Calu3 (cell line): Measurements from ENCODE around the gene TFB1M. TPM values are rescaled to one million over a fixed set of nuclear protein-coding genes. Genes with fewer than 3 reads are reported as not detected.

Experiments used
- BruUV-seq: library from RNA; stranded (reverse); fragments of 400-500 nt; replicated peaks from 2 replicates; lab custom pipeline; 2021; lab: Mats Ljungman, UMichigan
- CTCF ChIA-PET: fragments of 300-600 bp; sonication (Branson Sonifier 250); formaldehyde crosslinking; loops from one replicate; lab custom pipeline; 2022; ENCODE audit warnings: antibody characterized with exemption; lab: Charles Lee
- DNase-seq: peaks from one replicate; pipeline ENCODE4 v3.0.0; 2022
- H3K27ac Mint-ChIP-seq: one replicate; pipeline ENCODE4 v1.8.0; 2022; ENCODE audit warnings: mixed read lengths; ENCODE audit not compliant: unreplicated experiment
- H3K27me3 Mint-ChIP-seq: one replicate; pipeline ENCODE4 v1.8.0; 2022; ENCODE audit warnings: mixed read lengths; ENCODE audit not compliant: unreplicated experiment
- H3K36me3 Mint-ChIP-seq: one replicate; pipeline ENCODE4 v1.8.0; 2022; ENCODE audit warnings: mild to moderate bottlenecking, moderate library complexity, mixed read lengths; ENCODE audit not compliant: insufficient read depth, unreplicated experiment
- H3K4me1 Mint-ChIP-seq: one replicate; pipeline ENCODE4 v1.8.0; 2022; ENCODE audit warnings: mild to moderate bottlenecking, low read depth, mixed read lengths; ENCODE audit not compliant: unreplicated experiment
- H3K4me3 Mint-ChIP-seq: one replicate; pipeline ENCODE4 v1.8.0; 2022; ENCODE audit warnings: mild to moderate bottlenecking, low read depth, moderate library complexity, mixed read lengths; ENCODE audit not compliant: unreplicated experiment
- H3K9me3 Mint-ChIP-seq: one replicate; pipeline ENCODE4 v1.8.0; 2022; ENCODE audit warnings: low read depth, mixed read lengths; ENCODE audit not compliant: unreplicated experiment
- CTCF ChIP-seq: fragments of 200-600 bp; IDR thresholded peaks from one replicate; pipeline ENCODE4 v1.8.0; 2022; ENCODE audit warnings: antibody characterized with exemption; ENCODE audit not compliant: unreplicated experiment
- intact Hi-C: fragments of 100-400 bp; cut with micrococcal nuclease; formaldehyde crosslinking; loops from one replicate; pipeline ENCODE4 v1.10.0; 2022; ENCODE audit not compliant: unreplicated experiment
- total RNA-seq: library from RNA; stranded (reverse); gene quantifications from 2 replicates; pipeline ENCODE4 v1.2.3, GENCODE V29; 2022

The TFB1M gene
- total RNA-seq, 1 experiment from 2014 or later: 27.4 TPM

GRCh38 chr6:155325700-155326516, 11.6 kb upstream of the TFB1M start:
- no peaks in the 10 kb centered on the region for H3K9me3 Mint-ChIP-seq
- intact Hi-C loops: loop anchor here (5.0 to 10.0 kb wide), 4 partner anchors 169 to 1719 kb away; partner anchors contain the start of gene ARID1B
- H3K4me1 Mint-ChIP-seq: peaks cover 42% of the 10 kb centered on the region
- no peak for TF ChIP-seq CTCF
- CTCF ChIA-PET: no interaction called here
- DNase-seq: no peak
- H3K27ac Mint-ChIP-seq: no peak overlapping the region
- H3K4me3 Mint-ChIP-seq: no peak overlapping the region
- BruUV-seq: no TSS peak
- H3K36me3 Mint-ChIP-seq: peaks cover 12% of the 10 kb centered on the region
- H3K27me3 Mint-ChIP-seq: no peaks in the 10 kb centered on the region

- H3K4me3 Mint-ChIP-seq: no peak overlapping the region
- BruUV-seq: no TSS peak
- no peak for TF ChIP-seq CTCF
- intact Hi-C loops: loop anchor here (5.0 to 10.0 kb wide), 4 partner anchors 170 to 1720 kb away; partner anchors contain the start of gene ARID1B
- CTCF ChIA-PET: no interaction called here
- no peak overlapping the region for H3K27ac Mint-ChIP-seq
- no peak for DNase-seq
- no peaks in the 10 kb centered on the region for H3K27me3 Mint-ChIP-seq
- no peaks in the 10 kb centered on the region for H3K9me3 Mint-ChIP-seq
- peaks cover 35% of the 10 kb centered on the region for H3K4me1 Mint-ChIP-seq
- peaks cover 12% of the 10 kb centered on the region for H3K36me3 Mint-ChIP-seq
Observed at GRCh38 chr6:155324993-155325392, 10.7 kb upstream of the TFB1M start.

- no peak for TF ChIP-seq CTCF
- intact Hi-C loops: loop anchor here (10.0 kb wide), 2 partner anchors 171 to 1721 kb away; no protein-coding TSS in a partner anchor
- Mint-ChIP-seq H3K9me3 (no peaks in the 10 kb centered on the region), H3K4me1 (peaks cover 27% of the 10 kb centered on the region), H3K4me3 (no peak overlapping the region), H3K27me3 (no peaks in the 10 kb centered on the region), H3K27ac (no peak overlapping the region), H3K36me3 (peaks cover 12% of the 10 kb centered on the region)
- no peak for DNase-seq
- CTCF ChIA-PET: no interaction called here
- no TSS peak for BruUV-seq
Observed at GRCh38 chr6:155324172-155324571, 9.9 kb upstream of the TFB1M start.

DNA sequence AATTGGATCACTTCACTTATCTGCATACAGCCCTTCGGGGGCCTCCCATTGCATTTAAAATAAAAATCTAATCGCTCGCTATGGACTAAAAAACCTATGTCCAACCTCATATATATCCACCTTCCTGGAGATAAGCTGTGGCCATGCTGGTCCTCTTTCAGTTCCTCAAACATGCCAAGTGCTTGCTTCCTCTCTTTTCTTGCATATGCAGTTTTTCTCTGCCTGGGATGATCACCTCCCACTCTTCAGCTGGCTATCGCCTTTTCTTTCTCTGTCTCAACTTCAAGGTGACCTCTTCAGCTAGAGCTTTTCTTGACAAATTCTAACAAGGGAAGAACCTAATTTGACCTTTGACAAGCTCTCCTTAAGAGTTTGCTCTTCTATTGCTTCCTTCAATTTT, 5.6 kb upstream of the TFB1M start:
- Mint-ChIP-seq H3K27ac (no peak overlapping the region), H3K4me3 (no peak overlapping the region), H3K9me3 (no peaks in the 10 kb centered on the region), H3K27me3 (no peaks in the 10 kb centered on the region), H3K36me3 (peaks cover 4% of the 10 kb centered on the region), H3K4me1 (no peaks in the 10 kb centered on the region)
- CTCF ChIA-PET: no interaction called here
- DNase-seq: no peak
- BruUV-seq: no TSS peak
- intact Hi-C loops: loop anchor here (10.0 kb wide), 2 partner anchors 175 to 1725 kb away; no protein-coding TSS in a partner anchor
- TF ChIP-seq CTCF: no peak
